ENCODE data around the gene PALD1.
A peak's percentile ranks its signal among the peaks of the same experiment; 100 is the strongest.

Gene PALD1

DNA sequence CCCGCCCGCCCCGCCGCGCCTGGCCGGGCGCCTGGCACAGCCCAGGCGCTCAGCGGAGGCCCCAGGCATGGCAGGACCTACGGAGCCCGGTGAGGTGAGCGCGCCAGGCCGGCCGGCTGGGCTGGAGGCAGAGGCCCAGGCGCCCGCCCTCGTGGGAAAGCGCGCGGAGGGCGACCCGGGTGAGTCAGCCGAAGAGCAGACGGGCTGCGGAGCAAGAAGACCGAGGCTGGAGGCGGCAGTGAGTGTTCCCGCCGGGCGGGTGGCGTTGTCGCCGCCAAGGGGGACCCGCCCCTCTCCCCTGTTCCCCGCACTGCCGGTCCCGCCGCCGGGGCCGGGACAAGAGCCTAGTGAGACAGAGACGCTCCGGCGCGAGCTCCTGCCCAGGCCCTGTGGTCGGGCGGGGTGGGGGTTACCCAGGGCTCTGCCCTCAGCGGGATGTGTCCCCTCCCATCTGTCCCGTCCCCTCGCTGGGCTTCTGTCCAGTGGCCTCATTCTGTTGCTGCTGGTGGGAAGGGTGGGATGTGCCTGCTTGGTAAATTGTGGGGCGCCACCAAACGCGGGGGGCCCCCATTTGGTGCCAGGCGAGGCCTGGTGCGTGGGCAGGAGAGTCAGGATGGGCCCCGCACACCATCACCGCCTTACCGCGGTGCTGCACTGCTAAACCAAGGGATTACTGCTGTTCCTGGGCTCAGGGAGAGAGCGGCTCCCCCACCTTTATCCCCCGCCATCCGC is 20.1 kb upstream of the PALD1 start:
- DNase-seq = peak; percentile 63

DNA sequence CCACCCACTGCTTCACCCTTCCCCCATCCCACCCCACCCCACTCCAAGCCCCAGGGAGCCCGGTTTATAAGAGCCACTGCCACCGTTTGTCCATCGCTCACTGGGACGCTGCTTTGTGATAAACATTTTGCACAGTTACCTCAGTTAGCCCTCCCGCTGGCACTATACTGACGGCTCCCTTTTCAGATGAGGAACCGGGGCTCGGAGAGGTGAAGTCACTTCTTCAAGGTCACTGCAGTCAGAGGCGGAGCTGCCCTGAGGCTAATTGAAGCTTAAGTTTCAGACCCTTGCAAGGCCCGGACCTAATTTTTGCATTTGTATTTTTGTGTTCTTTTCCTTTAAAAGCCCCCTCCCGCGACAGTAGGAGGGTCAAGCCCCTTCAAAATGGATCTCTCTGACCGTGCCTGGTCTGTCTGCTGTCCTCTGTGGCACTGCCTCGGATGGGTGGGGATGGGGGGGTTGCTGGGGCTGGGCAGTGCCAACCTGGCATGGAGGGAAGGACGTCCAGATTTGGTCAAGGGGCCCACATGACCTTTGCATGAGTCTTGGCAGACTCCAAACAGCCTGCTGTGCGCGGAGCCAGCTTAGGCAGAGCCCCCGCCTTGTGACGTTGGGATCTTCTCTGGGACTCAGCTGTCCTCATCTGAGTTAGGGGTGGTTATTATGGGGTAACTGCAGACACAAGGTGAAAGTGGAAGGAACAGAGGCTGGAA is 19.4 kb upstream of the PALD1 start:
- no peak for DNase-seq

DNA sequence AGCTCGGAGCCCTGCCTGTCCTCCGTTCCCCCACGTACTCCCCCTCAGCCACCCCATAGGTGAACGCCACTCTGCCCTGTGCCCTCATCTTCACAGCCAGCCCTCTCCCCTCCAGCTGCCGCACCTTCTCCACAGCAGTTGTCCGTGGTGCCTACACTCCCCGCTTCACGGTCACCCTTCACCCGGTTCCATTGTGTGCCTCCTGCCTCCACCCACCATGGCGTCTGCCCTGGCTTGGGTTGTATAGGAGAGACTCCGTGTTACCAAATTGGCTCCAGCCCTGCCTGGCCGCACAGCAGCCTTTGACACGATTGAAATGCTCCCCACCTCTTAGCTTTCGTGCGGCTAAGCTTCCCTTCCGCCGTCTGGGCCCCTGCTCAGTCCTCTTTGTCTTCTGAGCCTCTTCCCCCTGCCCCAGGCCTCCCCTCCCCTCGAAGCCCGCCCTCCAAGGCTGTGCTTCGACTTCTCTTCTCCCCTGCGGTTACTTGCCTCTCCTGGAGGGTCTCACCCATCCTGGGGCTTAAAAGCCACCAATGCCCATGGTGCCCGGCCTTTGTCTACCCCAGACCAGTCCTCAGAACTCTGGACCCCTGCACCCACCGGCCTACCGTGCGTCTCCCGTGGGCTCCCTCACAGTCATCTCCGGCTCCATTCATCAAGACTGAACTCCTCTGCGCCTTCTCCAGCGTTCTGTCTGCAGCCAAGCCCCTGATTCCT is 18.6 kb upstream of the PALD1 start:
- DNase-seq = no peak

DNA sequence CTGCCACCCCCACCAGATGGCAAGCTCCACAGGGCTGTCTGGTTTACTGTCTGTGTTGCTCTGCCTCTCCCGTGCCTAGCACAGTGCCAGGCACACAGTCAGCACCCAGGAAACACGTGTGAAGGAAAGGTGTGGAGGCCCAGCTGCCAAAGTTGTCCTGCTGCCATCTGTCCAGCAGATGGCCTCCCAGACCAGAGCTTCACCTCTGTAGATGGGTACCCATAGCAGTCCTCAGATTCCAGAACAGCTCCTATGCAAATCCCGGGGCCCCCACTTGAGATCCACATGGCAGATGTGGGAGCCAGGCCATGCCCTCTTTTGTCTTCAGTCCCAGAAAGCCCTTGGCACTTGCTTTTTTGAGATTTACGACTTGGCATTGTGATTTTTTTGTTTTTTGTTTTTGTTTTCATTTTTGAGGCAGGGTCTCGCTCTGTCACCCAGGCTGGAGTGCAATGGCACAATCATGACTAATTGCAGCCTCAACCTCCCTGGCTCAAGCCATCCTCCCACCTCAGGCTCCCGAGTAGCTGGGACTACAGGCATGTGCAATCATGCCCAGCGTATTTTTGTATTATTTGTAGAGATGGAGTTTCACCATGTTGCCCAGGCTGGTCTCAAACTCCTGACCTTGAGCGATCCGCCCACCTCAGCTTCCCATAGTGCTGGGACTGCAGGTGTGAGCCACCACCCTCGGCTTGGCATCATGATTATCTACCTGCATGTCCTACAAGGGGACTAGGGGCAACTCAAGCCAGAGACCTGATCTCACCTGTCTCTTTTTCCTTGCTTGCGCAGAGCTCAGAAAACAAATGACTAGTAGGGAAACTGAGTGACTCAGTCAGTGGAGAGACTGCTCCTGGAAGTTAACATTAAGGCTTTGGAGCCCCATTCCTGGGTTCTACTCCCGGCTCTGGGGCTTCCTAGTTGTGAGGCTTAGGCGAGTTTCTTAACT is 16.9 kb upstream of the PALD1 start:
- DNase-seq = peak; percentile 66

DNA sequence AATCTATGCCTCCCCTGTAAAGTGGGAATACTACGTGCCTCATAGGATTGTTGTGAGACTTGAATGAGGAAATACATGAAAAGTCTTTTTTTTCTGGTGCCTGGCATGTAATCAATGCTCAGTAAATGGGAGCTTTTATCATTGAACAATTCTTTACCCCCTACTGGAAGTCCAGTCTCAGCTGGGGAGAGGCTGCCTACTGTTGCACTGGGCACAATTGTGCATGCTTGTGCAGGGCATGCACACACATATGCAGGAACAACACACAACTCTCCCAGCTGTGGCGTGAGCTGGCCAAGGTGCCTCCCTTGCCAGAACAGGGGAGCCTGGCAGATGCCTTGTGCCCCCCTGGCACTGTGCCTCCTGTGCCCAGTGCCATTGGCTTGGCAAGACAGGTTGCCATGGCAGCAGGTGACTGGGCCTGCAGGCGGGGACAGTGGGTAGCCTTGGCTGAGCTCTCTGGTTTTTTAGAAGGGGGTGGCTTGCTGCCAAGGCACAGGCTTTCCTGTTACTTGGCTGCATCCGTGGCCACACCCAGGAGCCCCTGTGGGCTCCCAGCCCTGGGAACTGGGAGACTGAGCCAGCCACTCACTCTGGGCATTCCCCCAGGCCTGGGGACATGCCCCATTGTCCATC is 16.1 kb upstream of the PALD1 start:
- DNase-seq = peak; percentile 92

DNA sequence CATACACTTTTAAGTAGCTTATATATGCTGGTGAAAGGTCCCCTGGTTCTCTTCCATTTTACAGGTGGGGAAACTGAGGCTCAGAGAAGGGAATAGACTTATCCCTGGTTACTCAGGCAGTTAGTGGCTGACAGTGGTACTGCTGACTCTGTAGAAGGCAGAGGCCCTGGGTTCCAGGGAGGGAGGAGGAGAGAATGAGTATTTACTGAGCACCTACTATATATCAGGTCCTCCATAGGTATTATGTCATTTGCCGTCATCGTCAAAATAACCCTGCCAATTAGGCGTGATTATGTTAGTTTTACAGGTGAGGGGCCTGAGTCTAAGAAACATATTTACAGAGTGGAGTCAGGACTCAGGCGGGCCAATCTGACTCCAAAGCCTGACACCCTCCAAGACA is 13.3 kb upstream of the PALD1 start:
- no peak for DNase-seq

DNA sequence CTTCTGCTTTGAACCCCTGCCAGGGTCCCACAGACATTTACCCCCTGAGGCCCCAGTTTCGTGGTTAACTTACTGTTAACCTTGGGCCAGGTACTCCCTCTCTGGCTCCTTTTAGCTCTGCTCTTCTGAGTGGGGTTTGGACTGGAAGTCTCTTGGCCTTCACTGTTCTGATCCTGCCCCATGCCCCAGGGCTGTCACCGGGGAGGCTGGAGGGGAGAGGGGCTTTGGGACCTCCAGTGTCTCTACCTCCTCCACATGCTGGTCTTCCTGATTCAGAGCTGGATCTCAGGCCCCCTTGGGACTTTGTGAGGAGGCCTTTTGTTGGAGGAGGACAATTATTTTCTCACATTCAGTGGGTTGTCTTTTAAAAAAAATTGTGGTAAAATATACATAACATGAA is 12.7 kb upstream of the PALD1 start:
- no peak for DNase-seq

DNA sequence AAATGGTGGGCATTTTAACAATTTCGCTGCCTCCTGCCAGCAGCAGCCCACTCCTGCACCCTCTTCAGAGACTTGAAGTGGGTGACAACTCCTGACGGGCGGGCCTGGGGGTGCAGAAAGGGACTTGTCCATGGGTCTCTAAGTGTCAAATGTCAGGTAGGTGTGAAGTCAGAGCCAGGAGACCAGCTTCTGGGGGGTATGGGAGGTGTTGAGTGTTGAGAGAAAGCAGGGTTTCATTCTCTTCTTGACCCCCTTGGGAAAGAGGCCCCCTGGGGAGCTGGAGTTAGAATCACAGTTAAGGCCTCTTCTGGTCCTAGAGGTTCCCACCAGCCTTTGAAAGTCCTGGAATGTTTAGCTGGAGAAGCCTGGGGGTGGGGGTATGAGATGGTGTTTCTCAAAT is 11.6 kb upstream of the PALD1 start:
- no peak for DNase-seq

DNA sequence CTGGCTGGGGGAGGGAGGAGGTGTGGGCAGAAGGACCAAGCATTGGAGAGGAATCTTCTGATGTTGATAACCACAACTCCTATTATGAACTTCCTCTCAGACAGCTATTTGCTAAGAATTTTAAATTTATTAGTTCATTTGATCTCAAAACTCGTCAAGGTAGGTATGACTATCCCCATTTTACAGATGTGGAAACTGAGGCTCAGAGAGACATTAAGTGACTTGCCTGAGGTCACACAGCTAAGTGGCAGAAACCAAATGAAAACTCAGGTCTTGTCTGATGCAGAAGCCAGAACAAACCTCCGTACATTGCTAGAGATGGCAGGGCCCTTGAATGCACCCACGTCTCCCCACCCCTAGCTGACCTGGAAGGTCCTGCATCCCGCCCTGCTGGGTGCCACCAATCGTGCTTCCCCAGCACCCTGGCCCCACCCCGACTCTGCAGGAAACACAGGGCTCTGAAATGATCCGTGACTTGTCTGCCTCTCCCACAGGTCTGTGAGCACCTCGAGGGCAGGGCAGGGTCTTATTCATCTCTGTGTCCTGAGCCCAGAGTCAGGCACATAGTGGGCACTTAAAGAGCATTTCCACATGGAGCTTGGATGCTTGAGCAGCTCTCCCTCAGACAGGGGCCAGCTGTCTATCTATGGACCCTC is 5.6 kb upstream of the PALD1 start:
- no peak for DNase-seq

DNA sequence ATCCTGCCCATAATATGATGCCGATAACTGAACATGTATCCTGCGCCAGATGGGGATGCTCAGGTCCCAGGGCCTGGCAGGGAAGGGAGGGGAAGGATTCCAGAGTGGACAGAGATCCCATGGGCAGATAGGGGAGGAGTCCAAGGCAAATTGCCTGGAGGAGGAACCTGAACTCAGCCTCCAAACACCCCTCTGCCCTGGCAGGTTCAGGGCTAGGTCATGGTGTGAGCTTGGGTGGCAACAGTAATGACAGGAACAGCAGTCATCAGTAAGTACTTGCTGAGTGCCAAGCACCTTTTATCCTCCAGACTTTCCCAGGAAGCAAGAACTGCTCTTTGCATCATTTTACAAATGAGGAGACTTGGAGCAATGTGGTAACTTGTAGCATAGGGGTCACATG is 3.8 kb upstream of the PALD1 start:
- DNase-seq = no peak

DNA sequence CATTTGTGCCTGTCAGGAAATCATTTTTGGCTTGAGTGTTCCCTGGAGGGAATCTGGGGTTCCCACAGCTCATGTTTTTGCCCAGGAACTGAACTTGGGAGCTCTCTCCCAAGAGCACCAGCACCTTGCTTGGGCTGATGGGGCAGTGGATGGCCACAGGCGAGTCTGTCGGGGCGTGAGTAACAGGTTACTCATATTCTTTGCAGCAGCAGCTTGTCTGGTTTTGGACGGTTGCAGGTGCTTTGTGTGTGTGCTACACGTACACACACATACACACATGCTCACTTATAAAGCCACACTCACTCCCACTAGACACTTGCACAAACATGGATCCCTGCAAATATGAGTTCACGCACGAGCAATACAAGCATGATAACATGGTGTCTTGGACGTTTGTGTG is 2.9 kb upstream of the PALD1 start:
- DNase-seq = no peak

DNA sequence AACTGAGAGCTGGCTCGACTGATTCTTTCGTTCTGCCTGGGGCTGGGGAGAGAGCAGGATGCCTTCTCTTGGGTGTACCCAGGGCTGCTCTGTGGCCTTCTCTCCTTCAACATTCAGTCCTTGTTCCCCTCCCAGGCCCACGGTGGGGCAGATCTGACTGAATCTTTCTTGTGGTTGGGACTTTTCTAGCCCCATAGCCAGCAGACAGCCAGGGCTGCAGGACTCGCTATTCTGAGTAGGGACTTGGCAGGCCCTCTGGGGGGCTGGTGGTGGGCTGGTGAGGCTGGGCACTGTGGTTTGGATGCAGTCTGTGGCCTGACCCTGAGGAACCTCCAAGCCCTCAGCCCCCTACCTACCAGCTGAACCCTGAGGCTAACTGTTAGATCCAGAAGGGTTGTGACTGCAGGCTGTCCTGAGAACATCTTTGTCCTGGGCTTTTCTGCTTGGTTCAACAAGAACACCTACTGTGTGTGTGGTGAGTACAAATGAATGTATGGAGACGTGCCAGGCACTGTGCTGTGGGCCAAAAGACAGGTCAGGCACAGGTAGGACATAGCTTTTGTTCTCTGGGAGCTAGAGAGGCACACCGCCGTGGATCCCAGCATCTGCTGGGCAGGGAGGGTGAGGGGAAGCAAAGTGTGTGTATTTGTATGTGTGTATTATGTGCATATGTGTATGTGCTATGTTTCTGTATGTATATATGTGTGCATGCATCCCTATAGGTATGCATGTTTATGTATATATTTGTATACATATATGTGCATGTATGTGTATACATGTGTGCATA is 2.1 kb upstream of the PALD1 start:
- DNase-seq = no peak

DNA sequence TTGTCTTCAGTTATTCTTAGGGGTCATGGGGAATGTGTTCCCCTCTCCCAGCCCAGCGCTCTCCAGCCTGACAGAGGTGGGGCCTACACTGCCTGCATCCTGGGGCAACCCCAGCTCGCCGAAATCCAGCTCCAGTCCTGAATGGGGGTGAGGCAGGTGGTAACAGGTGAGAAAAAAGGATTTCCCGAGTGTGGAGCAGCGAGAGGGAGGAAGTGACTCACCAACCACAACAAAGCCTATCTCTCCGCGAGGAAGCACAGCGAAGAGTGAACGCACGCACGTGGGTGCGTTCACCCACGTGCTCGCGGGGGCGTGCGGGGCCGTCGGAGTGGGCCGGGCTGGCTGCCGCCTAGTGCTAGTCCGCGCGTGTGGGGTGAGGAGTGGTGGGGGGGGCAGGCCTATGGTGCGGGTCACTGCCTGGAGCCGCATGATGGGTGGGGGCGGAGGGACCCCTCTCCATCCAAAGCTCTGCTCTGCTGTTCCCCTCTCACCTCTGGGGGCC is 855 bp upstream of the PALD1 start:
- peak; percentile 78 for DNase-seq

DNA sequence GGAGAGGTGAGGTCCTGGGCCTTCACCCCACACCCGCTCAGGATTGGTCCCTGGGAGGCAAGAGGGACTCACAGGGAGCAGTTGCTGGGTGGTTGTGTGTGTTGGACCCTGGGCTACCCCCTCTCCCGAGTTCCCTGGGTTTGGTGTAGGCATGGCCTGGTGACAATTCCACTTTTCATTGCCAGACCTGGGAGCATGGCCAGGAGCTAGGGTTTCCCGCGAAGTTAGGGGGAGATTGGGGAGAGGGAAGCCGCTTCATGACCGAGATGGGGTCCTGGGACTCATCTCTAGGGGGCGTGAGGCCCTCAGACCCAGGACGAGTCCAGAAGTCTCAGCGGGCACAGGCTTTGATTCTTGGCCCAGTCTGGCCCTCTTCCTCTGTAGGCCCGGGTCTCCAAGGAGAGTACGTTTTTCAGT is 606 bp downstream of the PALD1 start:
- peak; percentile 35 for DNase-seq

DNA sequence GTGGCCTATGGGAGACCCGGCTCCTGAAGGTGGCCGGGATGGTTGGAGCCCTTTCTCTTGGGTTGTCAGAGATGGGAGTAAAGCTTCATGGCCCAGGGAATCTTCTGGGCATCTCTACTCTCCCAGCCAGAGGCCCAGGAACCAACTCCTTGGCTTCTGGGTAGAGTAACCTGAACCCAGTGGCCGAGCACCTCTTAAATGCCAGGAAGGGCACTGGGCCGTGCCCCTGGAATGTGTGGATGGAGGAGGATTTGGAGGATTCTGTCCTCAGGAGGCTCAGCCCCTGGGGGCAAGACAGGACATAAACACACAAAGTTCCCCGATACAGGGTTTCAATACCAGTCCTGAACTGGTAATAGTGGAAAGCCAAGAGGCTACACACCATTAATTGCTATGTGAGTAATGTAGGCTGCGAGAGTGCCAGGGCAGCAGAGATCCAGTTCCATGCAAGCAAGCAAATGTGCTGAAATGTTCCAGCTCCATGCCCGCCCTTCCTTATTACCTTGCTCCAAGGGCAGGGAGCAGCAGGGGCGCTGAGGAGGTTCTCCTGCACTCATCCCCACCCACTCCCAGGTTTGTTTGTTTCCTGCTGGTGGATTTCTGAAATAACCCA is 1.2 kb downstream of the PALD1 start:
- no peak for DNase-seq

DNA sequence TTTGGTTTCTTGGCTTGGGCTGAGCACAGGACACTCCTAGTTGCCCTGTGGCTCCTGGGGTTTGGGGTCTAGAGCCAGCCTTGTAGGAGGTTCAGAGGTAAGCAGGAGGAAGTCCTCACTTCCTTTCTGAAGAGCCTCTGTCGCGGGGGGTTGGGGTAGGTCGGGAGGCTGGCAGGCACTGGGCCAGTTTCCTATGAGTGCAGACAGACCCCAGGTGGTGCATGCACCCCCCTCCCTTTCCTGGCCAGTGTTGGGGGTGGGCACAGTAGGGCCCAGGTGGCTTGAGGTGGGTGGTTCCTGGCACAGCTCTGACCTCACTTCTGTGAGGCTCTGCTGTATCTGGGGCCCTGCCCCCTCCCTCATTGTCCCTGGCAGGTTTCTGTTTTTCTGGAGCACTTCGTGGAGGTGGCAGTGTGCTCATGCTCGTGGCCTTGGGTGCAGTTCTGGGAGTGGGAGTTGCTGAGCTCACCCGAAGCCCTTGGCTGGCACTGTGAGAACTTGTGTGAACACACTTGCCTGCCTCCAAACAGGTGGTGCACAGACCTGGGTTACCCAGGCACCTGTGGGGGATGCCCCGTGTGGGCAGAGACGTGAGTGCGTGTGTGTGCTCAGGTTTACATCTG is 1.8 kb downstream of the PALD1 start:
- peak; percentile 92 for DNase-seq

DNA sequence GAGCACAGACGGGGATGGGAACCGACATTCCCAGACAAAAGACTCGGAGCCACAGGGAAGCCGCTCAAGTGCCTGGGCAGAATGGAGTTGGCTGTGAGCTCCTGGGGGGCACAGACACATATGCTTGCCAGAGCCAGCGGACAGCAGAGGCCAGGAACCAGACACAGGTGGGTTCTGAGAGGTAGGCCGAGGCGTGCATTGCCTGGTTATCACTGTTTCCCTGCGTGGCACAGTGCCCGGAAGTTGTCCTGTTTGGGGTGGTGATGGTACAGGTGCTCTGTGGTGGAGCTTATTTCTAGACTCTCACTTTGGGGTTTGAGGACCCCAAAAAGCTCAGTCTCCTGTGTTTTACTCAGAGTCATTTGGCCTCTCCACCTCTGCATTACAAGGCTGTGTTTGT is 2.5 kb downstream of the PALD1 start:
- DNase-seq = peak; percentile 66

DNA sequence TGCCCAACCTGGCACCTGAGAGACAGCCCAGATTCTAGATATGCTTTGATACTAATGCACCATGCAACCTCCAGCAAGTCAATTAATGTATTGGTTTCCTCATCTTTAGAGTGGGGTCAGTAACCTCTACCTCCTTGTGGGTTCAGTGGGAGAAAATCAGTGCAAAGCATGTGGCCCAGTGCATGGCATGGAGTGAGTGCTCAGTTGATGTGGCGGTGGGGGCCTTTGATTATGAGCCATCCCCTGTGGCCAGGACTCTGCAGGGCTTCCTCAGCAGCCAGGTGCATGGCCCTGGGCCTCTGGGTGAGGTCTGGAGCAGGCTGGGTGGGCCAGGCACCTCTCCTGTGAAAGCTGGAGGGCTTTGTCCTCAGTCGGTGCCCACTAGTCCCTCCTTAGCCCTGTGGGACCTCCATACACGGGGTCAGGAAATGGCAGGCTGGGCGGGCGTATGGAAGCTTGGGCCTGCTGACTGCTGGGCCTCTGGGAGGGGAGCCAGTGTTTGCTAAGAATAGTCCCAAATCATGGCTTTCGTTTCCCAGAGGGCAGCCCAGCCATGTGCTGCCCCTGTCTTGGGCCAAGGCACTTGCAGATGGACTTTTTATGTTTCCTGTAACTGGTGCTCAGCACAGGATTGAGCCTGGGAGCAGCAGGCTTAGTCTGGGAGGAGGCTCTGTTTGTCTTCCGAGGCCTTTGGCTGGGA is 3.4 kb downstream of the PALD1 start:
- peak; percentile 35 for DNase-seq

Measured in RPMI8226 (cell line).